ENCODE measurements around the gene HRH2.

The HRH2 gene

DNA sequence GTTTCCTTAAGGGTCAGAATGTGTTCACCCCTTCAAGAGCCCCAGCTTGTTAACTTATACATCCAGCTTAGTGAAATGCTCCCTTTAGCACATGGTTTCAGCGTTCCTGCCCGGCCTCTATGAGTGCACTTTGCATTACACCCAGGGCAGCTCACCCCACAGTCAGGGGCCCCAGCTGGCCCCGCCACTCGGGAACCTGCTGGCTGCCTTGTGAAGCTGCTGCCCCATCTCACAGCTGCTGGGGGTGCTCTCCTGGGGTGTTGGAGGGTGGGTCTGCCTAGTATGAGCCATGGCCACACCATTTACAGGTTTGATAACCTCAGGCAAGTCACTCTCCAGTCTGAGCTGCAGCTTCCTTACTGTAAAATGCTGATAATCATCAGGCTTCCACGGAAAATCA lies 32.2 kb downstream of the HRH2 start:
- TF ChIP-seq LEF1 (IDR thresholded peaks at IDR 0.05; ENCODE audit: borderline replicate concordance) (no peak), NFRKB (IDR thresholded peaks at IDR 0.05) (no peak), ELF4 (IDR thresholded peaks at IDR 0.05) (no peak)
- TF ChIP-seq, protein P1, sequence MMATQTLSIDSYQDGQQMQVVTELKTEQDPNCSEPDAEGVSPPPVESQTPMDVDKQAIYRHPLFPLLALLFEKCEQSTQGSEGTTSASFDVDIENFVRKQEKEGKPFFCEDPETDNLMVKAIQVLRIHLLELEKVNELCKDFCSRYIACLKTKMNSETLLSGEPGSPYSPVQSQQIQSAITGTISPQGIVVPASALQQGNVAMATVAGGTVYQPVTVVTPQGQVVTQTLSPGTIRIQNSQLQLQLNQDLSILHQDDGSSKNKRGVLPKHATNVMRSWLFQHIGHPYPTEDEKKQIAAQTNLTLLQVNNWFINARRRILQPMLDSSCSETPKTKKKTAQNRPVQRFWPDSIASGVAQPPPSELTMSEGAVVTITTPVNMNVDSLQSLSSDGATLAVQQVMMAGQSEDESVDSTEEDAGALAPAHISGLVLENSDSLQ (IDR thresholded peaks at IDR 0.05) = no peak
- no peak for DNase-seq (ENCODE audit: extremely low spot score)
- POLR2A ChIA-PET = no interaction called here
- CTCF ChIA-PET = interaction anchor here (0.6 to 1.0 kb wide), 2 partner anchors 156 to 992 kb away, joined by 3 to 4 read pairs; no protein-coding TSS in a partner anchor

DNA sequence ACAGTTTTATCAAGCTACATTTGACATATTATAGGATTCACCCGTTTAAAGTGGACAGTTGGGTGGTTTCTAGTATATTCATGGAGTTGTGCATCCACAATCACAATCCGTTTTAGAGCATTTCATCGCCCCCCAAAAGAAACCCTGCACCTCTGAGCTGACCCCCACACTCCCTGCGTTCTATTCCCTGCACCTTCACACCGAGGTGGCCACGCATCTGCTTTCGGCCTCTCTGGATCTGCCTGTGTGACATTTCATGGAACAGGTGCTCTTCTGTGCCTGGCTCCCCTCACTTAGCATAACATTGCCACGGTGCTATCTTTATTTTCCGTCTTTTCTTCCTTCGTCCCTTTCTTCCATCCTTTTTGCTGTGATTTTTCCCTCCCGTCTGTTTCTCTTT lies 32.7 kb downstream of the HRH2 start:
- ChIA-PET CTCF (interaction anchor here (0.6 to 1.0 kb wide), 2 partner anchors 9 to 157 kb away, joined by 3 read pairs; no protein-coding TSS in a partner anchor), POLR2A (no interaction called here)
- DNase-seq (ENCODE audit: extremely low spot score) = no peak
- TF ChIP-seq ZNF384 (IDR thresholded peaks at IDR 0.05) (no peak), BHLHE40 (IDR thresholded peaks at IDR 0.05; ENCODE audit: borderline replicate concordance) (no peak), FOXM1 (IDR thresholded peaks at IDR 0.05; ENCODE audit: borderline replicate concordance) (no peak), HDGF (IDR thresholded peaks at IDR 0.05; ENCODE audit: borderline replicate concordance) (no peak), FOXA1 (IDR thresholded peaks at IDR 0.05) (no peak)

DNA sequence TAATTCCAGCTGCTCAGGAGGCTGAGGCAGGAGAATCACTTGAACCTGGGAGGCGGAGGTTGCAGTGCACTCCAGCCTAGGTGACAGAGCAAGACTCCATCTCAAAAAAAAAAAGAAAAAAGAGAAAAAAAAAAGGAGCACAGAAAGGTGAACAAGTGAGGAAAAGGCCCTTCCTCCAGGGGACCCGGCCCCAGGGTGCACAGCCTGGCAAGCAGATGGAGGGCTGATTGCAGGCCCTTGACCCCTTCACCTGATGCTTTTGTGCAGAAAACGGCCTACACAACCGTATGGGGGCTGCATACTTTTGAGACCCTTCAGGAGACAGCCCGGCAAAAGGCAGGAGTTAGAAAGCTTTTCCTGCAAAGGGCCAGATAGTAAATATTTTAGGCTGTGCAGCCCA lies 33.9 kb downstream of the HRH2 start:
- no peak for DNase-seq (ENCODE audit: extremely low spot score)
- ChIA-PET CTCF (no interaction called here), POLR2A (no interaction called here)
- TF ChIP-seq SUZ12 (IDR thresholded peaks at IDR 0.05) (no peak), FOXM1 (IDR thresholded peaks at IDR 0.05; ENCODE audit: borderline replicate concordance) (no peak)

DNA sequence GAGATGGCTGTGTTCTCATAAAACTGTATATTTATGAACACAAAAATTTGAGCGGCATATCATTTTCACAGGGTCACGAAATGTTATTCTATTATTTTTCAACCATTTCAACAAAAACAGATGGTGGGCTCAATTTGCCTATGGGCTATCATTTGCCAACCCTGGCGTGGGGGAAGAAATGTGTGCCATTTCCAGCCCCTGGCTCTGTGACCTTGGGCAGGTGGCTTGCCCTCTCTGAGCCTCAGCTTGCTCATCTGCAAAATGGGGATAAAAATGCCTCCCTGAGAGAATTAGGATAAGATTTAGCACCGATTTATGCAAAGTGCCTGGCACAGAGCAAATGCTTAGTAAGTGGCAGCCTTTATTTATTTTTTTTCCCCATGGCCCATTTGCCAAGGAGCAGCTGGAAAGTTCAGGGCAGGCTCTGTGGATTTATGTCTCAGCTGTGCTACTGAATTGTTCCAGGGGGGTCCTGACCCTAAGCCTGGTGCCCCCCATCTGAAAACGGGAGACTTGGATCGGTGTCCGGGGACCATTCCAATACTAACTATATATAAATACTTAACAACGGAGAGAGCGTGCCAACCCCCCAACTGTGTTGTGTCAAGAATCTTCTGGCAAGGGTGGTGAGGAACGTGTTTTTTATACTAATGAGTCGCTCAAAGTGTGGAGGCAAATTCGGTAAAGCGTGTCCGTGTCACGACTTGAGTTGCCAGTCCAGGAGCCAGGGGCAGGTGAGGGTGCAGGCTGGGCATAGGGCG lies 34.5 kb downstream of the HRH2 start:
- POLR2A ChIA-PET = no interaction called here
- no peak for TF ChIP-seq ARNT (IDR thresholded peaks at IDR 0.05)
- no peak for TF ChIP-seq TARDBP (IDR thresholded peaks at IDR 0.05)
- TF ChIP-seq FOXA1 (IDR thresholded peaks at IDR 0.05) = no peak
- no peak for TF ChIP-seq HDGF (IDR thresholded peaks at IDR 0.05; ENCODE audit: borderline replicate concordance)
- TF ChIP-seq L3MBTL2 (conservative IDR thresholded peaks at IDR 0.05) = no peak
- TF ChIP-seq, protein P1 (IDR thresholded peaks at IDR 0.05) = no peak
- TF ChIP-seq CTBP1 (IDR thresholded peaks at IDR 0.05; ENCODE audit: borderline replicate concordance) = no peak
- TF ChIP-seq LEF1 (IDR thresholded peaks at IDR 0.05; ENCODE audit: borderline replicate concordance) = no peak
- no peak for DNase-seq (ENCODE audit: extremely low spot score)
- CTCF ChIA-PET = no interaction called here

DNA sequence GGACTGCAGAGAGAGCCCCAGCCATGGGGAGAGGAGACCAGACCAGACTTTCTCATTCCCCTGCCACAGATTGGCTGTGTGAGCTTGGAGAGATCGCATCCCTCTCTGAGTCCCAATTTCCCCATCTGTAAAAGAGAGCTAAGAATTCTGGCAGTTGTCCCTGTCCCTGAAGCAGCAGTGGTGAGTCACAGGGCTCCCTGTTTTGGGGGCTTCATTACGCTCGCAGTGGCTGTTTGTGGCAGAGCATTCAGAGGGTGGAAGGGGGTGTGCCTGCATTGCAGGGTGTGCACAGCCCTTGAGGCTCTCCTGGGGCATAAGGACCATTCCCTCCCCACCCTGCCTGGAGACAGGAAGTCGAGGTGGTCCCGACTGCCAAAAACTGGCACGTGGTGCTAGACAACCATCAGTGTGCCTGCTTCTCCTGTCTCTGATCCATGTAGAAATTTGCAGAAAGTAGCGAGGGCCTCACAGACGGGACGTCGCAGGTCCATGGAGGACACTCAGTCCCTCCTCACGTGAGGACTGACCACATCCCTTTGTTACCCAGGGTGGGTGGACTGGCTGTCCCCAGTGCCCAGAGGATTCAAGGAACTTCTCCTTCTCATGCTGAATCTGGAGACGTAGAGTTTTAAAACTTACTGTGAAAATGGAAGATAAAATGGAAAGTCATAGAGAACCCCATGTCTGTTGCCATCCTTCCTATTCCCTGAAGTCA lies 35.3 kb downstream of the HRH2 start:
- DNase-seq (ENCODE audit: extremely low spot score) = no peak
- TF ChIP-seq SUZ12 (IDR thresholded peaks at IDR 0.05) = no peak
- TF ChIP-seq TARDBP (IDR thresholded peaks at IDR 0.05) = no peak
- TF ChIP-seq FOXA1 (IDR thresholded peaks at IDR 0.05) = no peak
- TF ChIP-seq HDGF (IDR thresholded peaks at IDR 0.05; ENCODE audit: borderline replicate concordance) = no peak
- no peak for TF ChIP-seq FOXK2 (IDR thresholded peaks at IDR 0.05)
- TF ChIP-seq FOXM1 (IDR thresholded peaks at IDR 0.05; ENCODE audit: borderline replicate concordance) = no peak
- TF ChIP-seq BHLHE40 (IDR thresholded peaks at IDR 0.05; ENCODE audit: borderline replicate concordance) = no peak
- no peak for TF ChIP-seq ZNF384 (IDR thresholded peaks at IDR 0.05)
- TF ChIP-seq, protein P1 (IDR thresholded peaks at IDR 0.05) = no peak
- TF ChIP-seq ARNT (IDR thresholded peaks at IDR 0.05) = no peak
- no peak for TF ChIP-seq LEF1 (IDR thresholded peaks at IDR 0.05; ENCODE audit: borderline replicate concordance)
- no peak for TF ChIP-seq NFRKB (IDR thresholded peaks at IDR 0.05)
- TF ChIP-seq L3MBTL2 (conservative IDR thresholded peaks at IDR 0.05) = no peak
- TF ChIP-seq SP1 (IDR thresholded peaks at IDR 0.05) = no peak
- TF ChIP-seq CTBP1 (IDR thresholded peaks at IDR 0.05; ENCODE audit: borderline replicate concordance) = no peak
- TF ChIP-seq ELF4 (IDR thresholded peaks at IDR 0.05) = no peak
- POLR2A ChIA-PET = no interaction called here
- CTCF ChIA-PET = no interaction called here

DNA sequence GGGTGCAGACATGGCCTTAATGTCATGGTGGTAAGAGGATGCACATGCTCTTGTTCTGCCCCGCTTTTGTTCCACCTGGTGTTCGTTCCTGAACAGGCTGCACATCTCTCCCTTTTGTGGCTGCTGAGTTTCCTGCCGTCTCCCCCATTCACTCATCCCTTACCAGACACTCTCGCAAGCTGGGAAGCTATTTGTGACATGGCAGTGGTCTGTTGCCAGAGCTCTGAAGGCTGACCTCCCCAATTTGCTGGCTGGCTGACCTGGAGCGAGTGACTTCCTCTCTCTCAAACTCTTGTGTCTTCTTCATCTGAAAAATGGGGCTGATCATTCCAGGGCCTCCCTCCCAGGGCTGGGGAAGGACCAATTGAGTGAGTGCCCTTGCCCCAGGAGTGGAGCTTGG lies 35.9 kb downstream of the HRH2 start:
- TF ChIP-seq L3MBTL2 (conservative IDR thresholded peaks at IDR 0.05) (no peak), CTBP1 (IDR thresholded peaks at IDR 0.05; ENCODE audit: borderline replicate concordance) (no peak), ELF4 (IDR thresholded peaks at IDR 0.05) (no peak), ARNT (IDR thresholded peaks at IDR 0.05) (no peak), FOXM1 (IDR thresholded peaks at IDR 0.05; ENCODE audit: borderline replicate concordance) (no peak)
- ChIA-PET CTCF (no interaction called here), POLR2A (no interaction called here)
- DNase-seq (ENCODE audit: extremely low spot score) = no peak

Measured in HEK293T (cell line).